Middle frontal gyrus (tissue), 1 donor: Measurements from ENCODE around the gene MAST4.

Experiments
- DNase-seq: peaks from one replicate; pipeline ENCODE4 v3.0.0-alpha.2; 2015; ENCODE audit warnings: low spot score; ENCODE audit errors: extremely low spot score

MAST4 gene

DNA sequence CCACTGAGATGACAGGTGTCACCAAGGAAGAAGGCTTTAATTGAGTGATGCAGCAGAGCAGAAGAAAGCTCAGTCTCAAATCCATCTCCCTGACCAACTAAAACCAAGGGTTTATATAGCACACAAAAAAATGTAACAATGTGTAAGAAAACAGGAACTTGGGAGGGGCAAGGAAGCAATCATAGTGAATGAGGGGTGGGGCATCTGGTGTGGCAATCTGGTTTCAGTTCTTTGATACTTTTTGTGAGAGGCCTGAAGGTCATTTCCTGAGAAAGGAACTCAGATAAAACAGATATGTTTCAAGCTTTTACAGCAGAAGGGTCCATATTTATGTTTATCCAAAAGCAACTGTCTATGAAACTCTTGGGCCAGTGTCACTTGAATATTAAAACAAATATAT lies 580.7 kb downstream of the MAST4 start:
- DNase-seq, result no peak

DNA sequence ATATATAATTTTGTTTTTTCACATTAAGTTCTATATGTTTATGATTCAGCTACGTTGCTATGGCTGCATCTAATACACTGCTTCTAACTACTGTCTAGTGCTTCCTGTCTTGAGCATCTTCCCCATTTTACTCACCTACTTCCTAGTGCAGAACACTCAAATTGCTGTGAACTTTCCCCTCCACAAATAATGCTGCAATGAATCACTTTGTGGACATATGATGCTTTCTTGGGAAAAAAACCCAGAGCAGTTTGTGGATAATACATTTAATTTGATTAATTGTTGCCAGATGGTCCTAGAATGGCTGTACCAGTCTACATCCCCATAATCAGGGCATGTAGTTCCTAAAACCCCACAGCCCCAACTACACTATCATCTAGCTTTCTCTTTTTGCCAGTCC lies 581.9 kb downstream of the MAST4 start:
- DNase-seq, result no peak

DNA sequence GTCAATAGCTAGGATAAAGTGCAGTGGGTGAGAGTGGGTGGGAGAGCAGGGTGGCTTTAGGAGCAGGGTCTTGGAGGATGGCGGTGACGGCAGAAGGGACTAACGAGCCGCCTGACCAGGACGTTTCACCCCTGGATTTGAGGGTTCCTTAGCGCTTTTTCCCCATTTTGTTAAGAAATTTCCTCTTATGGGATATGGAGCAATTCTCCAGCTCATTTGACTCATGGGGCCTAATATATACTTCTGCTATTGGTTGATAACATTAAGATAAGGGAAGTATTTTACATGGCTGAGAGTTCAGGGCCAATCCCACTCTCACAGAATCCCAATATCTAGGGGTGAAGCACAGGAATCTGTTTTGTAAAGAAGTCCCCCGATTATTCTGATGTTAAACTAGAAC lies 582.8 kb downstream of the MAST4 start:
- DNase-seq, result no peak

GRCh38 chr5:67179697-67180361 lies 583.6 kb downstream of the MAST4 start:
- DNase-seq, result no peak

- DNase-seq, result no peak
Measured at GRCh38 chr5:67181648-67182221, 585.5 kb downstream of the MAST4 start.

DNA sequence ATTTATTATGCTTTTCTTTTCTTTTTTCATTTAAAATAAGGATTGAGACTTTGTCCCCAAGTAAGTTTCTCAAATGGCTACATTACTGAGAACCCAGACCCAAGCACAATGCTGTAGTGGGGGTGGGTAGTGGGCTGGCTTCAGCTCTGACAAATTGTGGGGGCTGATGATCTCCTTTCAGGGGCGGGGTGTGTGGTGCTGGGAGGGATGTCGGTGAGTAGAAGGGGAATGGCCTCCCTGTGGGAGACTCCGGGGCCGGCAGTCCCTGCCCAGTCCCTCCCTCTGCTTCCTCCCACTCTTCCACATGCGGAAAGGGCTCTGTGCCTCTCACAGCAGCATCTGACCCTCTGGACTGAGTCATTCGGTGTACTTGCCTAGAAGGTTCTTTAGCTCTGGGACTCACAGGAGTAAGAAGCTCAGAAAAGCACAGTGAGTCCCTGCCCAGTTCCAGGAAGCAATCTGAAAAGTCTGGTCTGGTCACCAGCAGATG lies 586.2 kb downstream of the MAST4 start:
- DNase-seq, result no peak

DNA sequence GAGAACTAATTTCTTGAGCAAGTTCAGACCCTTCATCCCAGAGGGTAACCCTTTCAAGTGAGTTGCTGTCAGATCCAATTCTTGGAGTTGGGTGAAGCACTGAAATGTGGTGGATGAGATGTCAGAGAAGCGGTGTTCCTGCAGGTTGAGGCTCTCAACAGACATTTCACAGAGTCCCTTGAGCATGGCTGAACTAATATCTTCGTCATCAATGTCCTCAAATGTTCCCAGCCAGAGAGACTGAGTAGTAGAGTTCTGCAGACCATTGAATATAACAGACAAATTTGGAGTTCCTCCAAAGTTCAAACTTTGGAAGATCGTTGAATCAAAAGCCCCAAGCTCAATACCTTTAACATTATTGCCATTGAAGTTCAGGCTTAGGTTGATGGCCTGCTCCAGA lies 587.7 kb downstream of the MAST4 start:
- no peak for DNase-seq

DNA sequence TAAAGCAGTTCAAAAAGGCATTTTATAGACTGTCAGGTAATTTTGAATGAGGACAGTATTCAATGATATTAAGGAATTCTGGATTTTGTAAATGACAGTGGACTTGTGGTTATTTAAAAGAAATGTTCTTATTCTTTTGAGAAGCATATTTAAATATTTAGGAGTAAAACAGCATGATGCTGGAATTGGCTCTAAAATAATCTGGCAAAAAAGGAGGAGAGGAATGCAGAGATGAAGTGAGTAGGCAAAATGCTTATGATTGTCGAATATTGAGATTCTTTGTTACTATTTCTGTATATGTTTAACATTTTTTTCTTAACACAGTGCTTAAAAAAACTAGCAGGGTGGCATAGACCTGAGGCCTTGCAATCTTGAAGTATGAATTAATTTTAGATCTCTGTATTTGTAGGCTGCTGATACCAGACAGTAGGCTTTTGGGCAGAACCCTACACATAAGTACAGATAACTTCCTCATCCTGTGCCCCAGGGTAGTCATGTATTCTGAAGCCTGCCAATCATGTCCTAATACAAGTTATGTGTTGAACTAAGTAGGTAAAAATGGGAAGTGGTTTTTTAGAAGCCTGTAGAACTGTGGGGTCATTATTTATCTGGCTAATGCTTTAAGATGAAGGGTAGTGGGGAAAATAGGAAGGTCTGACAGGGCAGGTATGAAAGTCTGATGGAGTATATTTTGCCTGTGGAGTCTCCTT lies 591.0 kb downstream of the MAST4 start:
- no peak for DNase-seq

- DNase-seq, result no peak
Measured at GRCh38 chr5:67188274-67189078, 592.3 kb downstream of the MAST4 start.

DNA sequence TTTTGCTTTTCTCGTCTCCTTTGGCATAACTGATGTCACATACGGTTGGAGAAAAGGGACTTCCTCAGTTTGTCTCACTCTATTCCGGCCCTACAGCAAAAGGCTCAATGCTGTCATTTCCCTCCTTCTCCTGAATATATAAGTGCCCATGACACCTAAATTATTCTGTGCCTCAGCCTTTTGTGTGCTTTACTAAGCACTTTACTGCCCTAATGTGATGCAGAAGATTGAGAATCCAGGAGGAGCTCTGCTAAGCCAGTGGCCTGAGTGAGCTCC lies 592.8 kb downstream of the MAST4 start:
- DNase-seq, result no peak

DNA sequence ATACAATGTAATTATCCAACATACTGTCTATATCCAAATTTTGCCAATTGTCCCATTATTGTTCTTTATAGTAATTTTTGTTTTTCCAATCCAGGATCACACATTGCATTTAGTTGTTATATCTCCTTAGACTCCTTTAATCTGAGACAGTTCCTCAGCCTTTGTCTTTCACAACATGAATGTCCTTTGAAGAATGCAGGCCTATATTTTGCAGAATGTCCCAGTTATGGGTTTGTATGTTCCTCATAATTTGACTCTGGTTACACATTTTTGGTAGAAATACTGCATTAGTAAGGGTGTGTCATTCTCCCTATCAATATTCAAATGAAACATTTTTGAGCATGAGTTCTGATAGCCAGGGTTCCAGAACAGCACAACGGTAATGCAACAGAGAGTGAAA lies 593.7 kb downstream of the MAST4 start:
- DNase-seq, result no peak

GRCh38 chr5:67190410-67190809 lies 594.2 kb downstream of the MAST4 start:
- no peak for DNase-seq

DNA sequence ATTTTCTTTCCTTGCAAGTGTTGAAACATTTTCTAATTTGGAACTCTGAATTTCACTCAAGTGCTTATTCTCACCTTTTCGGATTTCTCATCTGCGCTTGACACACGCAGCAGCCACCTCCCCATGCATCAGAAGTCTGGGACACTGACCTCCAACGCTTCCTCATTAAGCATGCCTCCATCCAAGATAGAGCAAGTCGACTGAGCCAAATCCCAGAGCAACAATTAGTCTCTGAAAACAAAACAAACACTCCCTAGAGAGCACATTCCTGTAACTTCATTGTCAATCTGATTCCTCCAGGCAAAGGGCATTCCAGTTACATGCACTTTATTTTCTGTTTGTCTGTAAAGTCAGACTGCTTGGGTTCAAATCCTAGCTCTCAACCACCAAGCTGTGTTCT lies 594.7 kb downstream of the MAST4 start:
- DNase-seq, result no peak

GRCh38 chr5:67192719-67193438 lies 596.7 kb downstream of the MAST4 start:
- DNase-seq, result no peak

GRCh38 chr5:67193439-67193807 lies 597.2 kb downstream of the MAST4 start:
- DNase-seq, result no peak

GRCh38 chr5:67194166-67194565 lies 598.0 kb downstream of the MAST4 start:
- DNase-seq, result no peak

DNA sequence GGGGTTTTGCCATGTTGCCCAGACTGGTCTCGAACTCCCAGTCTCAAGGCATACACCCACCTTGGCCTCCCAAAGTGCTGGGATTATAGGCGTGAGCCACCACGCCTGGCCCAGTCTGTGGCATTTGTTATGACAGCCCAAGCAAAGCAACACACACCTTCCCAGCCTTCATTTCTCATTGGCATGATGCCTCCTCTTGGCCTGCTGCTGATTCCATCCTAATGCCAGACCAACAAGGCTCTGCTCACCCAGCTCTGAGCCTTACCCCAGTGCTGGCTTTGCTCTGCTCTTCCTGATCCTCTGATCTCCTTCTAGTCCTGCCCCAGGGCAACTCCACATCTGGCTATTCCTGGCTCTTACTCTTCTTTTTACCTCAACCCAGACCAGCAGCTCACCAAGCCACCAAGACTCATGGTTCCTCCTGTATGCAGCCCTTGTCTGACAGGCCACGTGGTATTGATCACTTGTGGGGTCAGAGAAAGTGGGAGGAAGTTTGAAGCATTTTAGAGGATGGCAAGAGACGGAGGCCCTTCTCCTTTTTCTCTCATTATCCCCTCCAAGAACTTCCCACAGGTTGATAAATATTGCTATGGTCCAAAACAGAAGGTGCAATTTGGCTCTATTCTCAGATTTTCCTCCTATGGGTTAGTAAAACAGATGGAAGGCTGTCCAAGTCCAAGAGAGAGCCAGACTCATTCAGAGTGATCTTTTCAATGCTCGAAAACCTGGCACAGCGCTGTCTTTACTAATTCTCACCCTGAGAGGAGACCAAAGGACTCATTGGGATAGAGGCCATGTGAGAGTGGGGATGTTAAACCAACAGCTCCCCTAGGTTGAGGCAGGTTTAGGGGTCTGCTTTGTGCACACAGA lies 599.4 kb downstream of the MAST4 start:
- DNase-seq, result no peak

DNA sequence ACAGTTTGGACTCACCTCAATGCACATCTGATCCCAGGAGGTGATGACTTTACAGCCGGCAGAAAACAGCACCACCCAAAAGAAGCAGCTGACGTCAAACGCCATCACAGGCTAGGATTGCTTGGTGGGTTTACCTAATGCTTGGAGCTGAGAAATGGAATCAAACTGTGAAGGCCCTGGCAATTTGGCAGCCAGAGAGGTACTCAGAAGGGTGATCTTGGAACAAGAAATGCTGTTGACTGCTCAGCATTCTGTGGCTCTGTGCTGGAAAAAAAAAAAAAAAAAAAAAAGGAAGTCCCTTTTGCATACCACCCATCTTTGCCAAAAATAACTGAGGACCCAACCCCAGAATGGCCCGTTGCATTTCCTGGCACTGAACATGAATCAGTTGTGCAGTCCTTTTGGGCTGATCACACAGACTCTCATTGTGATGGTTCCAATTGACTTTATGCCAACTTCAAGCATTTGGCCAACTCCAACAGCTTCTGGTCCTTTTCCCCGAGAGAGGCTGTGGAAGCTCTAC lies 600.4 kb downstream of the MAST4 start, which contains the start of gene CD180:
Gene CD180, minus strand, starts transcription at position 263 of the 523 bp plus-strand sequence. Its CDS starts 158 bp downstream, at position 105.
- peak; percentile 62 for DNase-seq

DNA sequence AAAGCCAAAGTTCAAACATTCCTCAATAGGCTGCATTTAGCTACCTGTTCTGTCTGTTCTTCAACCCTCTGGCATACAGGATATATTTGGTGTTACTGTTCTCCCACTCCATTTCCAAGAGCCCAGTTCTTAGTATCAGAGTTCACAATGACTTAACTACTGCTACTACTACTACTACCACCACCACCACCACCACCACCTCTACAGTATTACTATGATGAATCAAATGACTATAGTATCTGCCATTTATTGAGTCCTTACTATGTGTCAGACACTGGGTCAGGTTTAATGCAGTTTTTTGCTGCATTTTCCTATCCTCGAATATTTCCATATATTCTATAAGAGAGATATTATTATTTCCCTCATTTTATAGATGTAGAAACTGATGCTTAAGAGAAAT lies 601.3 kb downstream of the MAST4 start:
- DNase-seq, result no peak

GRCh38 chr5:67198917-67199316 lies 602.7 kb downstream of the MAST4 start:
- DNase-seq, result no peak
